Testis (tissue), 2 donors: ENCODE results near the gene MYH14.

Source experiments
- CTCF ChIP-seq, 3 experiments: fragments of 450-650 bp in 2 of 3; fragments of 200-600 bp in 1 of 3; sonication (generic) in 1 of 3; IDR thresholded peaks; one replicate each; pipeline ENCODE4 v1.5.1; 2016 to 2019; ENCODE audit warnings: antibody characterized with exemption in 3 of 3, mild to moderate bottlenecking in 2 of 3, moderate library complexity in 1 of 3
- POLR2A ChIP-seq: fragments of 450-650 bp; IDR thresholded peaks from one replicate; pipeline ENCODE4 v1.6.1; 2017; ENCODE audit warnings: antibody characterized with exemption, mild to moderate bottlenecking, moderate library complexity

- TF ChIP-seq CTCF (IDR thresholded peaks at IDR 0.05): no peak
- TF ChIP-seq POLR2A: no peak
These were observed 36.1 kb upstream of the MYH14 start for GRCh38 chr19:50167314-50167721.
